Panc1 (cell line): ENCODE measurements around the gene MACROD2.

Experiments
- POLR2AphosphoS5 ChIP-seq: IDR thresholded peaks from 2 replicates; pipeline ENCODE4 v1.6.1; 2012; ENCODE audit warnings: mild to moderate bottlenecking, low read depth, low read length, moderate library complexity
- TCF7L2 ChIP-seq: IDR thresholded peaks from 2 replicates; pipeline ENCODE4 v1.6.1; 2011; ENCODE audit warnings: mild to moderate bottlenecking, low read depth, low read length, inconsistent platforms

- TF ChIP-seq TCF7L2 (no peak), POLR2AphosphoS5 (no peak)
Measured at GRCh38 chr20:14441201-14441600, 445.9 kb downstream of the MACROD2 start.
